Mucosa of descending colon (tissue), 3 donors: ENCODE data around the gene CTR9. TPM values are rescaled to one million over a fixed set of nuclear protein-coding genes. Genes with fewer than 3 reads are reported as not detected.

Experiments
- ATAC-seq: fragments of 200-7000 bp; cut with Tn5 transposase; one replicate; pipeline ENCODE4 v1.9.1; 2020; ENCODE audit warnings: mild to moderate bottlenecking, moderate library complexity
- DNase-seq, 3 donors: peaks; one replicate each; pipeline ENCODE4 v3.0.0-alpha.2; 2020
- H3K36me3 ChIP-seq: fragments of 200-600 bp; one replicate; pipeline ENCODE4 v1.8.0; 2021; ENCODE audit warnings: low read depth, mild to moderate bottlenecking
- H3K4me1 ChIP-seq: fragments of 200-600 bp; one replicate; pipeline ENCODE4 v1.8.0; 2021; ENCODE audit warnings: low read depth, mild to moderate bottlenecking
- H3K4me3 ChIP-seq: fragments of 200-600 bp; one replicate; pipeline ENCODE4 v1.8.0; 2021; ENCODE audit warnings: mild to moderate bottlenecking
- H3K9me3 ChIP-seq: fragments of 200-600 bp; one replicate; pipeline ENCODE4 v1.8.0; 2021; ENCODE audit warnings: mild to moderate bottlenecking
- CTCF ChIP-seq: fragments of 200-600 bp; IDR thresholded peaks from one replicate; pipeline ENCODE4 v1.8.0; 2022; ENCODE audit warnings: antibody characterized with exemption, mild to moderate bottlenecking
- intact Hi-C, 2 donors: fragments of 100-400 bp; cut with DNase I in 1 of 2; cut with micrococcal nuclease in 1 of 2; formaldehyde crosslinking; loops; one replicate each; pipeline versions ENCODE4 v1.11.0 to v1.11.1; 2022; cut with DNase I, micrococcal nuclease
- total RNA-seq, 3 donors: library from RNA; stranded (reverse); fragmentation: NEBNext Ultra II Directional in 2 of 3; extraction: Animal tissue kit (Norgen Biotek cat#: 25700) in 2 of 3; gene quantifications; one replicate each; pipeline versions ENCODE4 v1.2.1 to v1.2.4, GENCODE V29; 2021 to 2023
- donor health status: DM: no; HTN: no; CAD: no; lungs with moderate emphysema.
- donor health status: DM: no; HTN: no; CAD: no.
- donor health status: DM: no; HTN: yes; CAD: no.

CTR9 gene
- total RNA-seq, 3 donors from 2014 or later = 27.1 to 30.9 (median 27.4) TPM

DNA sequence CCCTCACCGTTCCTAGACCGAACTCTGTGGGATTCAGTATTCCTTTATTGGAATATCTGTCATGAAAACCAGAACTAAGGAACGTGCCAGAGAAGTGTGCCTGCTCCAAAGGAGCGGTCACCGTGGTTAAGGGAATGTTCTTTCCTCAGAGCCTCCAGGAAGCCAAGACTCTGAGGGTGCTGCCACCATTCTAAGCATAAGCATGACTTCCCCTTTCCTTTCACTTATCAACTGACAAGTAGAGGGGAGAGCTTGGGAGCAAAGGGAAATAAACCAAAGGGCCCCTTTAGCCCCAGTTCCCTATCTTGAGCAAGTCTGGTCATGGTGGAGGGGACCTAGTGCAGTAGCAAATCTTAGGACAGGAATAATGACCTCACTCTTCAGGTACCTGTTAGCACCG is 26.8 kb downstream of the CTR9 start:
- Histone ChIP-seq H3K9me3 (no peaks in the 10 kb centered on the region), H3K4me3 (no peak overlapping the region), H3K4me1 (no peaks in the 10 kb centered on the region), H3K36me3 (peaks cover 6% of the 10 kb centered on the region)
- TF ChIP-seq CTCF = no peak
- ATAC-seq (no peak), DNase-seq (no peak)
- intact Hi-C loops = no loop called here

- H3K4me3 ChIP-seq = no peak overlapping the region
- no peaks in the 10 kb centered on the region for H3K9me3 ChIP-seq
- H3K4me1 ChIP-seq = no peaks in the 10 kb centered on the region
- intact Hi-C loops = no loop called here
- no peak for TF ChIP-seq CTCF
- H3K36me3 ChIP-seq = no peaks in the 10 kb centered on the region
- no peak for DNase-seq
- no peak for ATAC-seq
These were observed 27.3 kb downstream of the CTR9 start for GRCh38 chr11:10778217-10778970.

- ATAC-seq (no peak), DNase-seq (no peak)
- no peak for TF ChIP-seq CTCF
- no peak overlapping the region for H3K4me3 ChIP-seq
- no peaks in the 10 kb centered on the region for H3K9me3 ChIP-seq
- no peaks in the 10 kb centered on the region for H3K36me3 ChIP-seq
- intact Hi-C loops = no loop called here
- H3K4me1 ChIP-seq = no peaks in the 10 kb centered on the region
These were observed 28.0 kb downstream of the CTR9 start for GRCh38 chr11:10779086-10779485.

- no peak for TF ChIP-seq CTCF
- no peak for DNase-seq
- ATAC-seq = no peak
- Histone ChIP-seq H3K36me3 (no peaks in the 10 kb centered on the region), H3K9me3 (no peaks in the 10 kb centered on the region), H3K4me1 (no peaks in the 10 kb centered on the region), H3K4me3 (no peak overlapping the region)
- intact Hi-C loops = no loop called here
These were observed 29.0 kb downstream of the CTR9 start for GRCh38 chr11:10780040-10780439.

DNA sequence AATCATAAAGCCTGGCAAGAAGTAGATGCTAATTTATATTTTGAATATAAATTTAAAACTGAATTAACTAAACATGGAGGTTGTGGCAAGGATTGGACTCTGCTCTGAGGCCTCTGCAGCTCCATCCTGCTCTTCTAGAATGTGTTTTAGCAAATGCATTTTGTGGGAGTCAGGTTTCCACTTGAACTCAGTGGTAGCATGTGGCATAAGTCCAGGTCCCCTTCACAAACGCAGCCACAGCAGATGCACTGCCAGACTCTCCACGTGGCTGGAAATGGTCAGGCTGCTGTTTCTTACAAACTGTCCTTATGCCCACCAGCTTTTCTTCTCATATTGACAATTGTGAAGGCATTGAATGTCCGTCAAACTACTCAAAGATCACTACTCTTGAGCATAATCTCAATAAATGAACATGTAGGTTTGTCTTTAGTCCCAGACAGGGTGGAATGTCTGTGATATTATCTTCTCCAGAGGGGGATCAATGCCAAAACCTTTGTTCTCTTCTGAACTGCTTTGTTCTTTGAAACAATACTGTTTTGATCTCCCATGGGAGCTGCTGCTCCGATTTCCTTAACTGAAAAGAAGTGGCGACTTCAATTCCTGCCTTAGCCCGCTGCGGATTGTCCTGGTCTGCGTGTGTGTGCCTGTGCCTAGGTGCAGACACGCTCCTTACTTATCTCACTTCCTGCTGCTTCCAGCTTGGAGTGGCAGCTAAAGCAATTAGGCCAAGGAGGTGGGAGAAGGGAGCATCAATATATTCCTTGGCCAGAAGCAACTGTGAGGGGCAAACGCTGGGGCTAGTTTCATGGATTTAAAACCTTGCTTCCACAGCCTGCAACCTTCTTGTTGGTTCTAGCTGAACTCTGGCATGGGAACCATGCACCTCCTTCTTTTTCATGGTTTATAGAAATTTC is 33.4 kb downstream of the CTR9 start:
- no peak for TF ChIP-seq CTCF
- ATAC-seq = no peak
- intact Hi-C loops = no loop called here
- Histone ChIP-seq H3K4me1 (no peaks in the 10 kb centered on the region), H3K4me3 (no peak overlapping the region), H3K9me3 (no peaks in the 10 kb centered on the region), H3K36me3 (no peaks in the 10 kb centered on the region)
- DNase-seq = no peak
